Hepatocyte (in vitro differentiated cells): Measurements from ENCODE around the gene USP10.

Experiments used
- EZH2 ChIP-seq: fragments of 200-600 bp; sonication (generic); IDR thresholded peaks from 2 replicates; pipeline ENCODE4 v1.6.1; 2016; ENCODE audit warnings: antibody characterized with exemption, mild to moderate bottlenecking, borderline replicate concordance
- TF ChIP-seq, protein P1 (sequence below): fragments of 200-600 bp; sonication (generic); IDR thresholded peaks from 2 replicates; pipeline ENCODE4 v1.5.1; 2016; ENCODE audit warnings: antibody characterized with exemption, mild to moderate bottlenecking; ENCODE audit not compliant: poor library complexity

DNA sequence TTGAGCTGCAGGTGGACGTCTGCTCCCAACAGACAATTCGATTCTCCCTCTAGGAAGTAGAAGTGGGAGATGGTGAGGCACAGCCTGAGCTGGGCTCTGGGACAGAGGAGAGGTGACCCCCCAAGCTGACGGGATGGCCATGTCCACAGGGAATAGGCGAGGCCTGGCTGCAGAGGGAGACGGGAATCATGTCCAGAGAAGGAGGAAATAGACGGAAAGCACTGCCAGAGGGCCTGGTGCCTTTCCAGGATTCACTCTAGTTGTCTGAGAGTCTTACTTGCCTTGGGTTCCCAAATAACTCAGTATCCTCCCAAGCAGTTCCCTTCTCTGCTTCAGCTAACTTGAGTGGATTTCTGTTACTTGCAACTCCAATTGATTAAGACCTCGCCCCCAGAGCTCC, 115.7 kb downstream of the USP10 start:
- TF ChIP-seq, protein P1, sequence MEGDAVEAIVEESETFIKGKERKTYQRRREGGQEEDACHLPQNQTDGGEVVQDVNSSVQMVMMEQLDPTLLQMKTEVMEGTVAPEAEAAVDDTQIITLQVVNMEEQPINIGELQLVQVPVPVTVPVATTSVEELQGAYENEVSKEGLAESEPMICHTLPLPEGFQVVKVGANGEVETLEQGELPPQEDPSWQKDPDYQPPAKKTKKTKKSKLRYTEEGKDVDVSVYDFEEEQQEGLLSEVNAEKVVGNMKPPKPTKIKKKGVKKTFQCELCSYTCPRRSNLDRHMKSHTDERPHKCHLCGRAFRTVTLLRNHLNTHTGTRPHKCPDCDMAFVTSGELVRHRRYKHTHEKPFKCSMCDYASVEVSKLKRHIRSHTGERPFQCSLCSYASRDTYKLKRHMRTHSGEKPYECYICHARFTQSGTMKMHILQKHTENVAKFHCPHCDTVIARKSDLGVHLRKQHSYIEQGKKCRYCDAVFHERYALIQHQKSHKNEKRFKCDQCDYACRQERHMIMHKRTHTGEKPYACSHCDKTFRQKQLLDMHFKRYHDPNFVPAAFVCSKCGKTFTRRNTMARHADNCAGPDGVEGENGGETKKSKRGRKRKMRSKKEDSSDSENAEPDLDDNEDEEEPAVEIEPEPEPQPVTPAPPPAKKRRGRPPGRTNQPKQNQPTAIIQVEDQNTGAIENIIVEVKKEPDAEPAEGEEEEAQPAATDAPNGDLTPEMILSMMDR, result no peak
- no peak for TF ChIP-seq EZH2
